Astrocyte (in vitro differentiated cells and primary cell): ENCODE data around the gene GPATCH3.

Experiments used
- CTCF ChIP-seq: IDR thresholded peaks from 2 replicates; pipeline ENCODE4 v1.5.1; 2011; ENCODE audit warnings: low read depth, mild to moderate bottlenecking, inconsistent platforms, low read length, moderate library complexity; ENCODE audit not compliant: insufficient read depth
- EZH2 ChIP-seq: IDR thresholded peaks from 2 replicates; pipeline ENCODE4 v1.6.1; 2012; ENCODE audit warnings: mild to moderate bottlenecking, low read length, inconsistent platforms; ENCODE audit not compliant: insufficient read depth

DNA sequence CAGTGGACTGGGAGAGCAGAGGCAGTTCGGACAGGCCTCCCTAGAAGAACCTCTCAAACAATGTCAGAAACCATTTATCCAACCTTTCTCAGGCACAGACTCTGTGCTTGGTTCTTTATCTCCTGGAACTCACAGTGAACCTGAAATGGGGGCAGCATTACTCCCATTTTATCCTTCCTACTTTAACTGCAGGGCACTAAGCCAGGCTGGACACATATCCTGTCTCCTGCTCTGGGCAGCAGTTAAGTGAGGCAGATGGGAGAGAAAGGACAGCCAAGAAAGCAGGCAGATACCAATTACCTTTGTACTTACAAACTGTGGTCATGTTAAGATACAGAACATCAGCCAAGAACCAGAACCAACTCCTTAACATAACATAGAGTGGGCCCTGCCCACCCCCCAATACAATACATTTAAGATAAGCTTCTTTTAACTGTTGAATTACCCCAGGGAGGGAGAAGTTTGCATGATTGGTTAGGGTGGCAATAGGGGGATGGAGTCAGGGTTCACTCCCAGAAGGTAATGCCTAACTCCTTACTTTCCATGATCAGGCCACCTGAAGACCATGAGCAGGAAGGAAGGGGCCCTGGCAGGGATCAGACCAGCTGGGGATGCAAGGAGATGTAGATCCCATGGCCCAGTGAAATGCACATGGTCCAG lies 49.1 kb upstream of the GPATCH3 start:
- no peak for TF ChIP-seq CTCF
- no peak for TF ChIP-seq EZH2
